ELF-1 (cell line): Measurements from ENCODE around the gene CCDC121.

Experiments
- DNase-seq: peaks from one replicate; pipeline ENCODE4 v3.0.0-alpha.2; 2016; ENCODE audit warnings: low read depth, low spot score

The CCDC121 gene

DNA sequence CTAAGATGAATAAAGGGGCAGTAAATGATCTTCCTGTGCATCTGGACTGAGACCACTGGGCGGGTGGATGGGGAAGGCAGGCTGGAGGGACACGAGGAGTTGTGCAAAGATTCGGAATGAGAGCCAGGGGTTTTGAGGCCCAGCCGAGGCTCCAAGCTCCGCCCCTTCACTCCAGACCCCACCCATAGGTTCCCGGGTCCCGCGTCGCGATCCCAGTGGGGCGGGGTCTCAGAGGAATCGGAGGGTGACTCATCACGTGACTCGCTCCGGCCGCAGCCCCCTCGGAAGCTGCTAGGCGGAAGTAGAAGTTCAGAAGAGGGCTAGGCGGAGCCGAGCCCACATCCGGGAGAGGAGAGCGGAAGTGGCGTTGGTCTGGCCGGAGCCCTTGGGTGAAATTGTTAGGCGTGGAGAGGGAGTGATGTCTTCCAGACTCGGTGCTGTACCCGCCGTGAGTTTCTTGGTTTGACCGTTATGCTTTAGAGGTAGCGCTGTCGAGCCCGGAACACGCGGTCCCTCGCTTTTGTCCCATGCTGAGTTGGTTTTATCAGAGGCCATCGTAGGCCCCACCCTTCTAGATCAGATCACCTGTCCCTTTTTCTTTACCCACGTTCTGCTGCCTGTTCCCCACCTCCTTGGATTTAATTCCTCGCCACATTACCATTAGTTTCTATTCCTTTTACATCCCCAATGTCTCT lies 46.0 kb downstream of the CCDC121 start, which contains the start of gene ZNF512:
ZNF512 (plus strand) TSS at position 348 of the 695 bp plus-strand sequence; CDS start at position 419, 71 bp downstream.
- DNase-seq: peak; percentile 98

DNA sequence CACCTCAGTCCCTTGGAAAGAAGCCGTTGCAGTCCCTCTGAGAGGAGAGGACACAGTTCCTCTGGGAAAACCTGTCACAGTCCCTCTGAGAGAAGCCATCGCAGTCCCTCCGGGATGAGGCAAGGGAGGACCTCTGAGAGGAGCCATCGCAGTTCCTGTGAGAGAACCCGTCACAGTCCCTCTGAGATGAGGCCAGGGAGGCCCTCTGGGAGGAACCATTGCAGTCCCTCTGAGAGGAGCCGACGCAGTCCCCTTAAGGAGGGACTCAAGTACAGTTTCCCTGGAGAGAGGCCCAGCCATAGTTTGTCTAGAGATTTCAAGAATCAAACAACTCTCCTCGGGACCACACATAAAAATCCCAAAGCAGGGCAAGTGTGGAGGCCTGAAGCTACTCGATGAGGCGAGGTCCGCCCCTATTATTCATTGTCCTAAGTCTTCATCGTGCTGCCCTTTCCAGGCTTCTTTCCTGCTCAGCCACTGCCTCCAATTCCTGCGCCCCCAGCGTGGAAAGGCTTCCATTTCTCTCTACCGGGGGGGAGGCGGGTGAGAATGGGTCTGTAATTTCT lies 46.6 kb downstream of the CCDC121 start:
- no peak for DNase-seq

DNA sequence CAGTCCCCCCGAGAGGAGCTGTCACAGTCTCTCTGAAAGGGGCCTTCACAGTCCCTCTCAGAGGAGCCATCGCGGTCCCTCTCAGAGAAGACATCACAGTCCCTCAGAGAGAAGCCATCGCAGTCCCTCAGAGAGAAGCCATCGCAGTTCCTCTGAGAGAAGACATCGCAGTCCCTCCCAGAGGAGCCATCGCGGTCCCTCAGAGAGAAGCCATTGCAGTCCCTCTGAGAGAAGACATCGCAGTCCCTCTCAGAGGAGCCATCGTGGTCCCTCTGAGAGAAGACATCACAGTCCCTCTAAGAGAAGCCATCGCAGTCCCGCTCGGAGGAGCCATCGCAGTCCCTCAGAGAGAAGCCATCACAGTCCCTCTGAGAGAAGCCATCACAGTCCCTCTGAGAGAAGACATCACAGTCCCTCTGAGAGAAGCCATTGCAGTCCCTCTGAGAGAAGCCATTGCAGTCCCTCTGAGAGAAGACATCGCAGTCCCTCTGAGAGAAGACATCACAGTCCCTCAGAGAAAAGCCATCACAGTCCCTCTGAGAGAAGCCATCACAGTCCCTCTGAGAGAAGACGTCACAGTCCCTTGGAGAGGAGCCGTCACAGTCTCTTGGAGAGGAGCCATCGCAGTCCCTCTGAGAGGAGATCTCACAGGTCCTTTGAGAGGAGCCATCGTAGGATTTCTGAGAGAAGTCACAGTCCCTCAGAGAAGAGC lies 47.2 kb downstream of the CCDC121 start:
- DNase-seq: no peak
